ENCODE measurements around the gene SIGLEC1.

Gene SIGLEC1

GRCh38 chr20:3714092-3714491 lies 1.7 kb upstream of the SIGLEC1 start:
- Histone ChIP-seq H2AFZ (ENCODE audit: low read depth, low read length) (no peak overlapping the region), H3K9me3 (ENCODE audit: insufficient read depth, low read length) (no peaks in the 10 kb centered on the region), H3K9ac (ENCODE audit: low read length) (no peak overlapping the region), H3K79me2 (ENCODE audit: low read length) (no peaks in the 10 kb centered on the region), H3K27me3 (ENCODE audit: low read depth, low read length) (0 out of 2 replicates have a peak, but pooled peaks cover 8% of the 10 kb centered on the region), H3K36me3 (replicated peaks; ENCODE audit: low read depth, low read length) (no peaks in the 10 kb centered on the region), H3K27ac (ENCODE audit: low read length) (no peak overlapping the region), H4K20me1 (ENCODE audit: insufficient read depth, low read length) (no peaks in the 10 kb centered on the region), H3K4me1 (ENCODE audit: low read length) (peaks cover 6% of the 10 kb centered on the region; the same call in 1 of the 2 replicates), H3K4me3 (ENCODE audit: low read length) (no peak overlapping the region), H3K4me2 (ENCODE audit: low read length) (no peak overlapping the region)
- TF ChIP-seq CTCF (IDR thresholded peaks at IDR 0.05; ENCODE audit: low read depth, low read length) (no peak), EZH2phosphoT487 (IDR thresholded peaks at IDR 0.05; ENCODE audit: low read depth) (no peak)

- Histone ChIP-seq H3K4me2 (ENCODE audit: low read length) (no peak overlapping the region), H3K79me2 (ENCODE audit: low read length) (no peaks in the 10 kb centered on the region), H3K4me1 (ENCODE audit: low read length) (peaks cover 6% of the 10 kb centered on the region; the same call in 1 of the 2 replicates), H3K27me3 (ENCODE audit: low read depth, low read length) (0 out of 2 replicates have a peak, but pooled peaks cover 9% of the 10 kb centered on the region), H3K4me3 (ENCODE audit: low read length) (no peak overlapping the region), H3K27ac (ENCODE audit: low read length) (no peak overlapping the region), H4K20me1 (ENCODE audit: insufficient read depth, low read length) (no peaks in the 10 kb centered on the region), H3K36me3 (replicated peaks; ENCODE audit: low read depth, low read length) (no peaks in the 10 kb centered on the region), H3K9me3 (ENCODE audit: insufficient read depth, low read length) (no peaks in the 10 kb centered on the region), H2AFZ (ENCODE audit: low read depth, low read length) (no peak overlapping the region), H3K9ac (ENCODE audit: low read length) (no peak overlapping the region)
- TF ChIP-seq CTCF (IDR thresholded peaks at IDR 0.05; ENCODE audit: low read depth, low read length) (no peak), EZH2phosphoT487 (IDR thresholded peaks at IDR 0.05; ENCODE audit: low read depth) (no peak)
Measured at GRCh38 chr20:3711484-3711941, 887 bp downstream of the SIGLEC1 start.

- Histone ChIP-seq H3K9me3 (ENCODE audit: insufficient read depth, low read length) (no peaks in the 10 kb centered on the region), H3K27me3 (ENCODE audit: low read depth, low read length) (0 out of 2 replicates have a peak, but pooled peaks cover 9% of the 10 kb centered on the region), H3K27ac (ENCODE audit: low read length) (no peak overlapping the region), H3K4me1 (ENCODE audit: low read length) (peaks cover 6% of the 10 kb centered on the region; the same call in 1 of the 2 replicates), H3K9ac (ENCODE audit: low read length) (no peak overlapping the region), H2AFZ (ENCODE audit: low read depth, low read length) (peak overlapping the region; percentile 20; the same call in 1 of the 2 replicates), H3K4me2 (ENCODE audit: low read length) (peak overlapping the region; percentile 28), H3K79me2 (ENCODE audit: low read length) (no peaks in the 10 kb centered on the region), H3K36me3 (replicated peaks; ENCODE audit: low read depth, low read length) (no peaks in the 10 kb centered on the region), H4K20me1 (ENCODE audit: insufficient read depth, low read length) (no peaks in the 10 kb centered on the region), H3K4me3 (ENCODE audit: low read length) (no peak overlapping the region; the same call in 1 of the 2 replicates)
- TF ChIP-seq EZH2phosphoT487 (IDR thresholded peaks at IDR 0.05; ENCODE audit: low read depth) = no peak
- TF ChIP-seq CTCF (IDR thresholded peaks at IDR 0.05; ENCODE audit: low read depth, low read length) = peak; percentile 99
Measured at GRCh38 chr20:3710703-3711483, 1.5 kb downstream of the SIGLEC1 start.

- H2AFZ ChIP-seq (ENCODE audit: low read depth, low read length) = no peak overlapping the region
- H4K20me1 ChIP-seq (ENCODE audit: insufficient read depth, low read length) = no peaks in the 10 kb centered on the region
- H3K4me3 ChIP-seq (ENCODE audit: low read length) = no peak overlapping the region
- H3K9me3 ChIP-seq (ENCODE audit: insufficient read depth, low read length) = no peaks in the 10 kb centered on the region
- no peak overlapping the region for H3K9ac ChIP-seq (ENCODE audit: low read length)
- no peak overlapping the region for H3K27ac ChIP-seq (ENCODE audit: low read length)
- H3K4me2 ChIP-seq (ENCODE audit: low read length) = no peak overlapping the region
- TF ChIP-seq CTCF (IDR thresholded peaks at IDR 0.05; ENCODE audit: low read depth, low read length) (peak; percentile 17), EZH2phosphoT487 (IDR thresholded peaks at IDR 0.05; ENCODE audit: low read depth) (no peak)
- H3K79me2 ChIP-seq (ENCODE audit: low read length) = no peaks in the 10 kb centered on the region
- H3K4me1 ChIP-seq (ENCODE audit: low read length) = peaks cover 6% of the 10 kb centered on the region; the same call in 1 of the 2 replicates
- H3K36me3 ChIP-seq (replicated peaks; ENCODE audit: low read depth, low read length) = no peaks in the 10 kb centered on the region
- H3K27me3 ChIP-seq (ENCODE audit: low read depth, low read length) = 0 out of 2 replicates have a peak, but pooled peaks cover 9% of the 10 kb centered on the region
Measured at GRCh38 chr20:3710011-3710466, 2.4 kb downstream of the SIGLEC1 start.
